ENCODE results near the gene AKAP13. TPM values are rescaled to one million over a fixed set of nuclear protein-coding genes. Genes with fewer than 3 reads are reported as not detected.
"Not testable (repeated sequence)": the region's sequence is repeated elsewhere in the genome, so short reads cannot be mapped to it uniquely, and the experiment has no call there.

AKAP13 gene
- polyA plus RNA-seq, 3 donors = 82.8 to 94.8 (median 88.1) TPM

- DNase-seq = no peak
Measured at GRCh38 chr15:85564686-85565085, 184.3 kb downstream of the AKAP13 start.

- no peak for DNase-seq
Measured at GRCh38 chr15:85568261-85568808, 187.9 kb downstream of the AKAP13 start.

- DNase-seq = no peak
Measured at GRCh38 chr15:85570336-85570735, 189.9 kb downstream of the AKAP13 start.

DNA sequence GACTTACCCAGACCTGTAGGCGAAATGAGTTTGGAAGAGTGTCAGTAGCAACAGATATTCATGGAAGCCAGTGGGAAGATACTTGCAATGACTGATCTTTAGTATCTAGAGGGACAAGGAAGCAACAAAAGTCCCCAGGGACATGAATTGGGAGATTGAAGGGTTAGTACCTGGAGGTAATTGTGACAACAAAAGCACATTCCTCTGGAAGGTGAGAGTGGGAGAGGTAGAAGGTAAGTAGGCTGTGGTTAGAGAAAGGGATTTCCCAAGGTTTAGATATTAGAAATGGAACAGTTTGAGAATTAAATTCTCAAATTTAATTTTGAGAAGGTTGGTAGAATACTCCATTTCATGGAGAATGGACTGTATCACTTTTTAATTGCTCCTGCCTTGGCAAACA, 191.4 kb downstream of the AKAP13 start:
- no peak for DNase-seq

DNA sequence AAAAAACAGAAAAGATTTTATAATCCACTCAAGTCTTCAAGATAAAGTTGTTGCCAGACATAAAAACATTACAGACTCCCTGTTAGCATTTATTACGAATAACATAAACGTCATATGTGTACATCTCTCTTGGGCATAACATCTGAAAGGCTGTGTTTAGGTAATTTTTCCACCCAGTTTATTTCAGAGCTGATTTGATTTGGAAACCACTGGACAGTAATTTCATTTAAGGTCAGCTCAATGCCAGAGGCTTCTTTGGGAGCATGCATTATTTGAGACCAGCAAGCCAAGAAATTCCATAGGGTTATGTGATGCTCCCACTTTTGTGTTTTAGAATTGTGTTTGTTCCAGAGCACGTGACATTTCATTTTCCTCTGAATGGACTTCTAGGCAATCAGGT, 196.0 kb downstream of the AKAP13 start:
- no peak for DNase-seq

DNA sequence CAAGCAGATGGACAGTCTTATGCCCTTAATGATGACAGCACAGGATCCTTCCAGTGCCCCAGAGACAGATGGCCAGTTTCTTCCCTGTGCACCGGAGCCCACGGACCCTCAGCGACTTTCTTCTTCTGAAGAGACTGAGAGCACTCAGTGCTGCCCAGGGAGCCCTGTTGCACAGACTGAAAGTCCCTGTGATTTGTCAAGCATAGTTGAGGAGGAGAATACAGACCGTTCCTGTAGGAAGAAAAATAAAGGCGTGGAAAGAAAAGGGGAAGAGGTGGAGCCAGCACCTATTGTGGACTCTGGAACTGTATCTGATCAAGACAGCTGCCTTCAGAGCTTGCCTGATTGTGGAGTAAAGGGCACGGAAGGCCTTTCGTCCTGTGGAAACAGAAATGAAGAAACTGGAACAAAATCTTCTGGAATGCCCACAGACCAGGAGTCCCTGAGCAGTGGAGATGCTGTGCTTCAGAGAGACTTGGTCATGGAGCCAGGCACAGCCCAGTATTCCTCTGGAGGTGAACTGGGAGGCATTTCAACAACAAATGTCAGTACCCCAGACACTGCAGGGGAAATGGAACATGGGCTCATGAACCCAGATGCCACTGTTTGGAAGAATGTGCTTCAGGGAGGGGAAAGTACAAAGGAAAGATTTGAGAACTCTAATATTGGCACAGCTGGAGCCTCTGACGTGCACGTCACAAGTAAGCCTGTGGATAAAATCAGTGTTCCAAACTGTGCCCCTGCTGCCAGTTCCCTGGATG, 198.7 kb downstream of the AKAP13 start:
- DNase-seq = no peak

- no peak for DNase-seq
Measured at GRCh38 chr15:85579957-85580694, 199.7 kb downstream of the AKAP13 start.

GRCh38 chr15:85580879-85581278, 200.5 kb downstream of the AKAP13 start:
- no peak for DNase-seq

- no peak for DNase-seq
Measured at GRCh38 chr15:85581495-85581894, 201.1 kb downstream of the AKAP13 start.

- no peak for DNase-seq
Measured at GRCh38 chr15:85582131-85583079, 202.0 kb downstream of the AKAP13 start.

GRCh38 chr15:85583442-85583841, 203.0 kb downstream of the AKAP13 start:
- no peak for DNase-seq

- DNase-seq = no peak
Measured at GRCh38 chr15:85583923-85584390, 203.6 kb downstream of the AKAP13 start.

GRCh38 chr15:85584872-85585271, 204.5 kb downstream of the AKAP13 start:
- no peak for DNase-seq

- DNase-seq = not testable (repeated sequence)
Measured at GRCh38 chr15:85586196-85586595, 205.8 kb downstream of the AKAP13 start.

DNA sequence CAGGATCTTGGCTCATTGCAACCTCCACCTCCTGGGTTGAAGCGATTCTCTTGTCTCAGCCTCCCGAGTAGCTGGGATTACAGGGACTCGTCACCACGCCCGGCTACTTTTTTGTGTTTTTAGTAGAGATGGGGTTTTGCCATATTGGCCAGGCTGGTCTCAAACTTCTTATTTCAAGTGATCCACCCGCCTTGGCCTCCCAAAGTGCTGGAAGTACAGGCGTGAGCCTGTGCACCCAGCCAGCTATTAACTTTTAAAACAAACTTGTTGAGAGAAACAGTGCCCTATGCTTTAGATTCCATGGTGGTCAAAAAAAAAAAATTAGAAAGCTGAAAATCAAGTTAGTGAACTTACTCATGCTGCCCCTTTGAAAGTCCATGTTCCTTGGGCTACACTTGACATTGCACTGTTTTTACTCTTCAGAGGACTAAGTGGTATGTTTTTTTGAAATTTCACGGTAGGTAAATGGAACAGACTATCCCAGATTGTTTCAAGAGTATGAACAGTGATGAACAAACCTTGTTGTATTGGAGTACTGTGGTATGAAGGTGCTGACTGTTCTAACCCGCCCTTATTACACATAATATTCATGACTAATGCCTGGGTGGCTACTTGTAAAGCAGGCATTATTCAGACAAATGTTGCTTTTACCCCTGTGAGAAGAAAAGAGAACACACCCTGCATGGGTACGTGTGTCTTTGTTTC, 207.5 kb downstream of the AKAP13 start:
- no peak for DNase-seq

- no peak for DNase-seq
Measured at GRCh38 chr15:85588677-85589076, 208.3 kb downstream of the AKAP13 start.

- no peak for DNase-seq
Measured at GRCh38 chr15:85589851-85590250, 209.4 kb downstream of the AKAP13 start.

GRCh38 chr15:85591622-85592021, 211.2 kb downstream of the AKAP13 start:
- DNase-seq = no peak

GRCh38 chr15:85592148-85592547, 211.7 kb downstream of the AKAP13 start:
- no peak for DNase-seq

- no peak for DNase-seq
Measured at GRCh38 chr15:85593809-85594445, 213.5 kb downstream of the AKAP13 start.
